H9 (cell line): ENCODE results near the gene CARD8. TPM values are rescaled to one million over a fixed set of nuclear protein-coding genes. Genes with fewer than 3 reads are reported as not detected.

ENCODE experiments used
- DNase-seq: peaks from one replicate; pipeline ENCODE4 v3.0.0-alpha.2; 2017
- H2AFZ ChIP-seq: one replicate; pipeline ENCODE4 v1.6.1; 2013; ENCODE audit warnings: mild to moderate bottlenecking, low read length, control low read depth, moderate library complexity
- H2AK5ac ChIP-seq: 2 replicates; pipeline ENCODE4 v1.6.1; 2013; ENCODE audit warnings: low read length, control low read depth, mixed read lengths; ENCODE audit not compliant: insufficient read length
- H2BK120ac ChIP-seq: one replicate; pipeline ENCODE4 v1.6.1; 2013; ENCODE audit warnings: low read depth, mild to moderate bottlenecking, low read length, control low read depth, inconsistent platforms; ENCODE audit not compliant: poor library complexity, severe bottlenecking
- H2BK12ac ChIP-seq: 2 replicates; pipeline ENCODE4 v1.6.1; 2013; ENCODE audit warnings: low read length, control low read depth, mixed read lengths, low read depth; ENCODE audit not compliant: insufficient read length
- H2BK15ac ChIP-seq: 2 replicates; pipeline ENCODE4 v1.6.1; 2013; ENCODE audit warnings: low read depth, low read length, control low read depth
- H2BK20ac ChIP-seq: one replicate; pipeline ENCODE4 v1.6.1; 2013; ENCODE audit warnings: low read depth, mild to moderate bottlenecking, low read length, control low read depth, inconsistent platforms; ENCODE audit not compliant: poor library complexity, severe bottlenecking
- H2BK5ac ChIP-seq: 2 replicates; pipeline ENCODE4 v1.6.1; 2013; ENCODE audit warnings: low read length, control low read depth, mixed read lengths; ENCODE audit not compliant: insufficient read length
- H3K14ac ChIP-seq: 2 replicates; pipeline ENCODE4 v1.6.1; 2013; ENCODE audit warnings: low read length, control low read depth; ENCODE audit not compliant: insufficient read depth
- H3K18ac ChIP-seq: 2 replicates; pipeline ENCODE4 v1.6.1; 2013; ENCODE audit warnings: low read depth, mild to moderate bottlenecking, mixed read lengths, low read length, control low read depth; ENCODE audit not compliant: insufficient read length
- H3K23ac ChIP-seq: 2 replicates; pipeline ENCODE4 v1.6.1; 2013; ENCODE audit warnings: low read length, control low read depth, mixed read lengths, low read depth; ENCODE audit not compliant: insufficient read length
- H3K23me2 ChIP-seq: 2 replicates; pipeline ENCODE4 v1.6.1; 2013; ENCODE audit warnings: low read depth, mild to moderate bottlenecking, mixed read lengths, low read length, control low read depth; ENCODE audit not compliant: insufficient read length, poor library complexity, severe bottlenecking
- H3K27ac ChIP-seq: 2 replicates; pipeline ENCODE4 v1.5.1; 2013; ENCODE audit warnings: low read length, control low read depth, mixed read lengths, low read depth; ENCODE audit not compliant: insufficient read length
- H3K27me3 ChIP-seq: 2 replicates; pipeline ENCODE4 v1.6.1; 2013; ENCODE audit warnings: low read length, control low read depth, inconsistent platforms; ENCODE audit not compliant: insufficient read depth
- H3K4ac ChIP-seq: 2 replicates; pipeline ENCODE4 v1.6.1; 2013; ENCODE audit warnings: low read depth, mild to moderate bottlenecking, control low read depth, inconsistent platforms, low read length, moderate library complexity
- H3K4me1 ChIP-seq: 2 replicates; pipeline ENCODE4 v1.6.1; 2013; ENCODE audit warnings: low read length, control low read depth, inconsistent platforms; ENCODE audit not compliant: insufficient read depth
- H3K4me2 ChIP-seq: 2 replicates; pipeline ENCODE4 v1.6.1; 2013; ENCODE audit warnings: low read length, control low read depth, mixed read lengths; ENCODE audit not compliant: insufficient read length, insufficient read depth
- H3K56ac ChIP-seq: 2 replicates; pipeline ENCODE4 v1.6.1; 2013; ENCODE audit warnings: low read depth, mild to moderate bottlenecking, mixed read lengths, low read length, control low read depth; ENCODE audit not compliant: insufficient read length
- H3K79me1 ChIP-seq: 2 replicates; pipeline ENCODE4 v1.6.1; 2013; ENCODE audit warnings: low read depth, mild to moderate bottlenecking, moderate library complexity, low read length, control low read depth, inconsistent platforms; ENCODE audit not compliant: insufficient read depth, poor library complexity, severe bottlenecking
- H3K79me2 ChIP-seq: 2 replicates; pipeline ENCODE4 v1.6.1; 2013; ENCODE audit warnings: low read length, control low read depth, inconsistent platforms; ENCODE audit not compliant: insufficient read depth
- H3K9ac ChIP-seq: 2 replicates; pipeline ENCODE4 v1.6.1; 2013; ENCODE audit warnings: low read length, control low read depth, mixed read lengths; ENCODE audit not compliant: insufficient read length; ENCODE audit errors: extremely low read depth
- H3K9me3 ChIP-seq: one replicate; pipeline ENCODE4 v1.6.1; 2013; ENCODE audit warnings: low read depth, low read length, inconsistent platforms; ENCODE audit not compliant: control insufficient read depth
- H3T11ph ChIP-seq: one replicate; pipeline ENCODE4 v1.6.1; 2013; ENCODE audit warnings: mild to moderate bottlenecking, low read length, control low read depth, inconsistent platforms
- H4K20me1 ChIP-seq: one replicate; pipeline ENCODE4 v1.6.1; 2013; ENCODE audit not compliant: control insufficient read depth, insufficient read length, insufficient read depth
- H4K5ac ChIP-seq: 2 replicates; pipeline ENCODE4 v1.6.1; 2013; ENCODE audit warnings: low read depth, mild to moderate bottlenecking, mixed read lengths, low read length, control low read depth; ENCODE audit not compliant: insufficient read length
- H4K8ac ChIP-seq: replicated peaks from 2 replicates; pipeline ENCODE4 v1.6.1; 2013; ENCODE audit warnings: low read length, control low read depth, mixed read lengths, low read depth; ENCODE audit not compliant: insufficient read length
- H4K91ac ChIP-seq: 2 replicates; pipeline ENCODE4 v1.6.1; 2013; ENCODE audit warnings: low read depth, mild to moderate bottlenecking, moderate library complexity, mixed read lengths, low read length, control low read depth; ENCODE audit not compliant: insufficient read length
- H3K27ac Mint-ChIP-seq, 3 experiments: 2 replicates in 2 of 3; 3 replicates in 1 of 3; pipeline ENCODE4 v1.8.0; 2020 to 2021; ENCODE audit warnings: mixed read lengths in 3 of 3, mild to moderate bottlenecking in 1 of 3, moderate library complexity in 1 of 3
- H3K27me3 Mint-ChIP-seq: 2 replicates; pipeline ENCODE4 v1.8.0; 2021; ENCODE audit warnings: low read depth, mild to moderate bottlenecking, moderate library complexity, mixed read lengths
- H3K36me3 Mint-ChIP-seq, 3 experiments: 2 replicates in 2 of 3; 3 replicates in 1 of 3; pipeline ENCODE4 v1.8.0; 2020 to 2021; ENCODE audit warnings: low read depth in 3 of 3, mixed read lengths in 3 of 3; ENCODE audit not compliant: insufficient read depth in 1 of 3
- H3K4me1 Mint-ChIP-seq, 2 experiments: 2 replicates each; pipeline ENCODE4 v1.8.0; 2020; ENCODE audit warnings: mixed read lengths in 2 of 2
- H3K4me3 Mint-ChIP-seq, 2 experiments: 2 replicates in 1 of 2; 3 replicates in 1 of 2; pipeline ENCODE4 v1.8.0; 2020 to 2021; ENCODE audit warnings: mild to moderate bottlenecking in 2 of 2, mixed read lengths in 2 of 2, moderate library complexity in 1 of 2
- H3K9me3 Mint-ChIP-seq, 2 experiments: 2 replicates in 1 of 2; 3 replicates in 1 of 2; pipeline ENCODE4 v1.8.0; 2020; ENCODE audit warnings: mild to moderate bottlenecking in 2 of 2, mixed read lengths in 2 of 2, moderate library complexity in 1 of 2
- WGBS: extraction: QIAGEN DNeasy Blood & Tissue Kit; methylation state at CpG from one replicate; pipeline ENCODE4 v1.1.7; 2013; ENCODE audit warnings: missing lambda C conversion rate, low lambda C conversion rate, mixed read lengths; ENCODE audit not compliant: insufficient read length; ENCODE audit errors: extremely low coverage; 5-methylcytosine and 5-hydroxymethylcytosine counted together
- total RNA-seq: library from RNA; stranded (reverse); gene quantifications from 2 replicates; pipeline ENCODE4 v1.2.1, GENCODE V29; 2021
- TF ChIP-seq, protein P1 (sequence below): fragments of 200-600 bp; sonication (generic); conservative IDR thresholded peaks from 3 replicates; pipeline ENCODE4 v1.8.0; 2021; ENCODE audit warnings: antibody characterized with exemption, mild to moderate bottlenecking

CARD8 gene
- total RNA-seq, 1 experiment from 2014 or later: 21.0 TPM

- Histone ChIP-seq H3K9ac (no peak overlapping the region), H4K20me1 (no peaks in the 10 kb centered on the region), H3K79me2 (no peaks in the 10 kb centered on the region), H3K14ac (no peak overlapping the region), H2AK5ac (no peak overlapping the region), H3K23ac (no peak overlapping the region), H2BK20ac (no peak overlapping the region), H3K4me1 (no peaks in the 10 kb centered on the region), H4K5ac (no peak overlapping the region), H3T11ph (no peak overlapping the region), H2BK5ac (no peak overlapping the region), H3K4me2 (no peak overlapping the region), H2BK12ac (no peak overlapping the region), H3K27me3 (no peaks in the 10 kb centered on the region), H3K56ac (no peak overlapping the region), H3K79me1 (no peaks in the 10 kb centered on the region), H3K23me2 (no peaks in the 10 kb centered on the region), H3K9me3 (no peaks in the 10 kb centered on the region), H4K8ac (no peak overlapping the region), H3K27ac (no peak overlapping the region), H4K91ac (no peak overlapping the region), H2AFZ (no peak overlapping the region), H3K18ac (no peak overlapping the region), H2BK120ac (no peak overlapping the region), H2BK15ac (no peak overlapping the region), H3K4ac (no peak overlapping the region)
- no peak overlapping the region for H3K27ac Mint-ChIP-seq
- H3K27me3 Mint-ChIP-seq: no peaks in the 10 kb centered on the region
- no peak overlapping the region for H3K4me3 Mint-ChIP-seq
- peaks cover 14 to 15% of the 10 kb centered on the region in 2 experiments; a peak in 4 of 5 replicates for H3K9me3 Mint-ChIP-seq
- TF ChIP-seq, protein P1, sequence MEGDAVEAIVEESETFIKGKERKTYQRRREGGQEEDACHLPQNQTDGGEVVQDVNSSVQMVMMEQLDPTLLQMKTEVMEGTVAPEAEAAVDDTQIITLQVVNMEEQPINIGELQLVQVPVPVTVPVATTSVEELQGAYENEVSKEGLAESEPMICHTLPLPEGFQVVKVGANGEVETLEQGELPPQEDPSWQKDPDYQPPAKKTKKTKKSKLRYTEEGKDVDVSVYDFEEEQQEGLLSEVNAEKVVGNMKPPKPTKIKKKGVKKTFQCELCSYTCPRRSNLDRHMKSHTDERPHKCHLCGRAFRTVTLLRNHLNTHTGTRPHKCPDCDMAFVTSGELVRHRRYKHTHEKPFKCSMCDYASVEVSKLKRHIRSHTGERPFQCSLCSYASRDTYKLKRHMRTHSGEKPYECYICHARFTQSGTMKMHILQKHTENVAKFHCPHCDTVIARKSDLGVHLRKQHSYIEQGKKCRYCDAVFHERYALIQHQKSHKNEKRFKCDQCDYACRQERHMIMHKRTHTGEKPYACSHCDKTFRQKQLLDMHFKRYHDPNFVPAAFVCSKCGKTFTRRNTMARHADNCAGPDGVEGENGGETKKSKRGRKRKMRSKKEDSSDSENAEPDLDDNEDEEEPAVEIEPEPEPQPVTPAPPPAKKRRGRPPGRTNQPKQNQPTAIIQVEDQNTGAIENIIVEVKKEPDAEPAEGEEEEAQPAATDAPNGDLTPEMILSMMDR: no peak
- DNase-seq: no peak
- H3K36me3 Mint-ChIP-seq: peaks cover 14 to 39% (median 15%) of the 10 kb centered on the region in 3 experiments
- H3K4me1 Mint-ChIP-seq: peaks cover 3 to 7% of the 10 kb centered on the region in 2 experiments
- no CpG with 5 or more reads among the region's 4 CpGs for WGBS
These were observed 3.1 kb downstream of the CARD8 start for GRCh38 chr19:48252609-48253008.
